NCI-H748 (cell line): Measurements from ENCODE around the gene E2F6.

Experiments
- DNase-seq: peaks from one replicate; lab custom pipeline; 2025; ENCODE audit not compliant: unreplicated experiment; lab: John Stamatoyannopoulos, UW

The E2F6 gene

DNA sequence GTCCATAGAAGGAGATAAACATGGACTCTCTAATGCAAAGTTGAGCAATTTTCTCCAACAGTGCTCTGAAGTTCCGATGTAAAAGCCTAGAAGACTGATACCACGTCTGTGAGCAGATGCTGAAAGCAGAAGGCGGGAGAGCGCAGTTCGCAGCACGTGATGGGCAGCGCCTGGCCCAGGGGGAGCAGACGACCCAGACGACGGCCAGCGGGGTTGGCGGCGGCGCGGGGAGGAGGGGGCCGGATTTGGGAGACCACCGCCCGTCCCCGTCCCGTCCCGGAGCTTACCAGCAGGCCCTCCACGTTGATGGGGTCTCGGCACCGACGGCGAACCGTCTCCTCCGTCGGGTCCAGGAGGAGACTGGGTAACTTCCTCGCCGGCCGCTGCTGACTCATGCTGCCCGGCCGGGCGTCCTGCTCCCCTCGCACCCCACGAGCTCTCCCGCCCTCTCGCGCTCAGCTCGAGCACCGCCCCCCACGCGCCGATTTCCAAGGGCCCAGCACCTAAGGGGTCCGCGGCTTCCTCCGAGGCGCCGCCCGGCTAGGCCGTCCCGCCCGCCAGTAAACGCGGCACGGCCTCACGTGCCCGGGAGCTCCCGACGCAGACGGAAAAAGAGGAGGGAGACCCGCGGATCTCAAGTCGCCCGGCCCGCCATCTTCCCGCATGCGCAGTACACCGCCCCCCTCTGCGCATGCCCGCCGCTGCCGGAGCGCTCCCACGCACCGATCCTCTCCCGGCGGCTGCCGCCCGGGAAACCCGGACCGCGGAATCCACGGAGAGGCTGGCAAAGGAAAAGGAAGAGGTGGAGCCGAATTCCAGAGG lies at the start of gene E2F6:
Gene E2F6 (minus strand): TSS at position 677 of the 822 bp plus-strand sequence. CDS start 282 bp downstream, at position 395.
- peak; percentile 85 for DNase-seq

DNA sequence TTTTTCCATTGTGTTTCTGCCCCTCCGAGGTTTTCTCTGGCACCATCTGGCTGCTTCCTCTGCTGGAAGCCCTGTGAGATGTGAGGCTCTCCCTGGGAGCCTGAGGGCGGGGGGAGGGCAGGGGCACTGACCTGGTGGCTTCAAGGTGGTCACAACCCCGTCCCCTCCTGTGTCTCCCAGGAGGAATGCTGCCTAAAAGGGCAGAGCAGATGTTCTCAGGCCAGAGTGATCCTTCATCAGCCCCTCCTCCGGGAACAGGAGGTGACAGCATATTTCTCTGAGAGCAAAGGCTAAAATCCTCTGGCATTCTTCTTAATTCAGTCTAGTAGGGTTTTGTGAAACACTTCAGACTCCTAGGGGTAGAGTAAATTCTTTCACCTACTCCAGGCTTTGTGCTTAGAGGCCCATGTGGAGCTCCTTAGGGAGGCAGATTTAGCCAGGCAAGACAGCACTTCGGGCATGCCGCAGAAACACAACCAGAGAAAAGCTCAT lies 49.6 kb upstream of the E2F6 start:
- DNase-seq, result no peak

DNA sequence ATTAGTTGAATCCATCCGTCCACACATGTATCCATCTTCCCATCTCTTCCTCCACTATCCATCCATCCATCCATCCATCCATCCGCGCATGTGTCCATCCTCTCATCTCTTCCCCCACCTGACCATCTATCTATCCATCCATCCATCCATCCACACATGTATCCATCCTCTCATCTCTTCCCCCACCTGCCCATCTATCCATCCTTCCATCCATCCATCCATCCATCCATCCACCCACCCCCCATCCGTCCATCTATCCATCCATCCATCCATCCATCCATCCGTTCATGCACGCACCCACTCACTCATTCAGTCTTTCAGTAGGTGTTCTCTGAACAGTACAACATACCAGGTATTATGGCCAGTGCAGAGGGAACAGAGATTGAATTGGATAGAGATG lies 48.9 kb upstream of the E2F6 start:
- DNase-seq, result no peak

DNA sequence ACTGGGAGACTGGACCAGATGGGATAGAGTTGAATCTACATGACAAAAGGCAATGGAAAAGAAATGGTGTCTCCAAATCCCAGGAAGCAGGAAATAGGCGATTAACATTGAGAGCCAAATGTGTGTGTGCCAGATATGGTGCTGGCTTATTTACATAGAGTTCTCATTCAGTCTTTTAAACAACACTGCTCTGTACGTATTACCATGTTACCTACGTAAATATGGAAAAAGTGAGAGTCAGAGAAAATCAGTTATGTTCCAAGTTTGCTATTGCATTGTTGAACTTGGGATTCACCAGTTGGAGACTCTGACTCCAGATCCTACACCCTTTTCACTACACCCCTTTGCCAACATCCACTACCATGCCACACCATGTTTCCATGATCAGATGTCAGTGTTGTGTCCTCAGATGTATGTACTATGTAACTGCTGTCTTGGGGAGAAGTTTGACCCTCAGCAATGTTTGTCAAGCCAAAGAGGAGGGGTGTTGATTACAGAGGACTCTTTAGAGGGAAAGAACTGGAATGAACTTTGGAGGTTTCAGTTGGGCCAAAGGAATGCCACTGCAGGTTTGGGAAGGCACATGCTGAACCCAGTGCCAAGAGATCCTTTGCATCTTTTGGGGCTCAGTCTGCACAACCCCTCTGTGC lies 48.2 kb upstream of the E2F6 start:
- DNase-seq, result no peak

DNA sequence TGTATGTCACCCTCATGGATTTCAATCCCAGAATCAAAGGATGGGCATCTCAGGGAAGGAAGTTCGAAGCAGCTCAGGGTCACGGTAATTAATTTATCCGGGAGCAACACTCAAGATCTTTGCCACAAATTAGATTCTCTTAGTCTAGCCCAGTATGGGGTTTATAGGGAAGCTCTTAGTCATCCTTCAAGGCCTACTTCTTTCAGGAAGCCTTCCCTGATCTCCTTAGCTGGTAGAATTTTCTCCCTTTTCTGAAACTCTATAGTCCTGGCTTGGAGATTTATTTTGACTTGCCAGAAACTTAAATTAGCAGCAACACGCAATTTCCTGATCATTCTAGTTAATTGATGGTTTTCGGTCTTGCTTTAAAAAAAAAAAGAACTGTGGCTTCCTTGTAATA lies 47.4 kb upstream of the E2F6 start:
- no peak for DNase-seq

- DNase-seq, result no peak
These were observed 46.5 kb upstream of the E2F6 start for GRCh38 chr2:11512431-11512830.

GRCh38 chr2:11509657-11510360 lies 43.8 kb upstream of the E2F6 start:
- DNase-seq, result no peak

DNA sequence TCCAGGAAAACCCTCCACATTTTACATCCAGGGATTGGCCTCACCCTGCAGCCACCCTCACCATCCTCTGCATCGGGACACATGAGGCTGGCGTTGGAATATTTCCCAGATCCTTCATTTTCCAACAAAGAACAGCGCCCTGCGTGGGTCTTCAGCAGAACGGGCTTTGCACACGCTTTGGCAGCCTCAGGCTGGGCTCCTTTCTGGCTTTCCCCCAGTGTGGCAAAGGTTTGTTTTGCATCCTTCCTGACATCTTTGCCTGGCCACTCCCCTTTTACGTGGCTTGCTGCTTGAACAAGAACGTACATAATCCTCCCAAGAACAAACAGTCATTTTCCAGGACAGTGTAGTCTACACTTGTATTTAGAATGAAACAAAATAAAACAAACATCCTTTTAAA lies 42.3 kb upstream of the E2F6 start:
- no peak for DNase-seq

GRCh38 chr2:11507517-11507916 lies 41.6 kb upstream of the E2F6 start:
- no peak for DNase-seq

DNA sequence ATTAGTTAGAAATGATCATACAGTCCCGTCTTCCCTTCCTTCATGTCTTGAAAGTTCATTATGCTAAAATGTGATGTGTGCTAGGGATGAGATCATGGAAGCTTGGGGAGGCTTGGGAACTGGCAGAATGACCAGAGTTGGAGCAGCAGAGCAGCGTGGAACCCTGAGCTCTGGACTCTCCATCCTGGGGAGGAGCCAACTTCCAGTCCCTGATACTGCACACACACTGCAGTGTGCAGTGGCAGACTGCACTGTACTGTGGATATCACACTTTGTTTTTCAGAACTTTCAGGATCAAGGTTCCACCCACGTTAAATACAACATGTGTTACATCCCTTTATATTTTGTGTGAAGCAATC lies 40.6 kb upstream of the E2F6 start:
- DNase-seq, result no peak

- DNase-seq, result no peak
These were observed 40.0 kb upstream of the E2F6 start for GRCh38 chr2:11505652-11506610.

- DNase-seq, result no peak
These were observed 37.5 kb upstream of the E2F6 start for GRCh38 chr2:11503354-11503927.

- no peak for DNase-seq
These were observed 36.9 kb upstream of the E2F6 start for GRCh38 chr2:11502740-11503292.

- no peak for DNase-seq
These were observed 34.8 kb upstream of the E2F6 start for GRCh38 chr2:11500702-11501303.

DNA sequence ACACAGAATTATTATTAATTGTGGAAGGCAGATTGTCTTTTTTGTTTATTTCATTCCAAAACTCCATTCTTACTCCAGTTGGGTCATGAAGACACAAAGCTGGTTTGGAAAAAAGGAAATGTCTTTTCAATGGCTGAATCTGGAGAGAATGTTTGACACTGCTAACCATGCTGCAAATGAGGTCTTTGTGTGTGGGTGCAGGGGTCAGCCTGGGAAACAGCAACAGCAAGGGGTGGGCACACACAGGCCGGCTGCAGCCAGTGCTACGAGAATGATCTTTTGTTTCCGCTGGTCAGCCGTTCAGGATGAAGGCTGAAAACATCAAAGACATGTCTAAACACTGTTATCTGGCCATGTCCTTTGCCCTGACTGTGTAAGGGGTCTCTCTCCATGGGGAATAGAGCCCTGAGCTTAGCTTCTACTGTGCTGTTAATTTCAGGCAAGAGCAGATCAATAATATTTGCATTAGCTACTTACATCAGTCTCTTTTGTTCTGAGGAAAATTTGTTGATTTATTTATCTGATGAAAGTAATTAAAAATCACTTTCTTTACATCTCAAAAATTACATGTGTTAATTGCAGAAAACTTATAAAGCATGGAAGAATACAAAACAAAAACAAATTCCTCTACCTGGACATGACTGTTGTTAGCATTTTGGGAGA lies 33.3 kb upstream of the E2F6 start:
- DNase-seq, result no peak

- no peak for DNase-seq
These were observed 32.6 kb upstream of the E2F6 start for GRCh38 chr2:11498543-11499034.

DNA sequence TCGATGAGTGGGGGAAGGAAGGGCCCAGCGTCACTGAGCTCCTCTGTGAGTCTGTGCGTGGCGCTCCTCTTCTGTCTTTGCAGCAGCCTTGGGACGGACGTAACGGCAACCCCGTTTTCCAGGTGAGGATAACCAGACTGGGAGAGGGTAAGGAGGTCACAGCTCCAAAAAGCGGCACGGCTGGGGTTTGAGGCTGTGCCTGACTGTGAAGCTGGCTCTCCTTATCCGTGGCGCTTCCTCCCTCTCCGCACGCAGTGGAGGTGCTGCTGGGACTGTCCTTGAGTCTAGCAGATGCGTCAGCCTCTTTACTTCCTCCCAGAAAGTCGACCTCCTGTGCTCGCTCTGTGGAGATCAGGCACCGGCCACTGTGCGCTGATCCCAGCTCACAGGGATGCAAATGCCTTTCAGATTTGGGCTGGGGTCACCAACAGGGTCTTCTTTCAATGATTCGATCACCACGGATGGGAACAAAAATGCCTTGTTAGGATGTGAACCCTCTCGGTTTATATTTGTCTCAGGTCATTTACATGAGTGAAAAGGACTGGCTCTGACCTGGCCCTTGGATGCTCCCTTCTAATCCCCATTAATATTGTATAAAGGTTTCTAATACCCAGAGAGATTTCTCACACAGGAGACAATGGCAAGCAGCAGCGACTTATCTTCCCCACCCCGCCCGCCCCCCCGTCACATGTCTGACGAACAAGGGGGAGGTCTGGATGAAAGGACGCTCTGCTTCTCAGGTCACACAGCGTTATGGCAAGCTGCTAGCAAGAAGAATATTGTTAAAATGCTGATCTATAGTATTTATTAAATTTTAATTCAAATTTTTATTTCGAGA lies 30.1 kb upstream of the E2F6 start:
- no peak for DNase-seq

DNA sequence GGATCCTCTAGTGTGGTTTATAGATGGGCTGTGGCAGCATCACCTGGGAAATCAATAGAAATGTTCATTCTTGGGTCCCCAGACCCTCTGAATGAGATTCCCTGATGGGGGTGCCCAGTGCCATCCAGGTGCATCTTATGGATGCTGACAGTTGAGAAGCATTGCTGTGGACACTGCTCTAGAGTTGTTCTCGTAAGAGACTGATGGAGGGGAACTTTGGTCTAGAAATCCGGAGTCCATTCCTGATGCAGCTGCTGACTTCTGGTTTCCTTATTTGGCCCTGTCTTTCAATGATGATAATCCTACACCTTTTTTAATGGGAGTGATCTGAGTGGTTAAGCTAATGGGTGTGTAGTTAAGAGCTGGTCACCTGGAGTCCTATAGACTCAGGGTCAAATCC lies 28.3 kb upstream of the E2F6 start:
- DNase-seq, result no peak
